ENCODE measurements around the gene ITGBL1.

The ITGBL1 gene

GRCh38 chr13:101486708-101487437 is 34.4 kb downstream of the ITGBL1 start:
- Histone ChIP-seq H3K27me3 (ENCODE audit: control insufficient read depth, insufficient read depth, low read length, poor library complexity, severe bottlenecking) (no peaks in the 10 kb centered on the region), H3K4me3 (ENCODE audit: insufficient read depth, low read depth, low read length) (no peak overlapping the region), H3K4me1 (ENCODE audit: control insufficient read depth, insufficient read depth, low read length) (no peaks in the 10 kb centered on the region), H3K27ac (ENCODE audit: insufficient read depth, low read depth, low read length, poor library complexity, severe bottlenecking) (no peak overlapping the region), H3K36me3 (ENCODE audit: control insufficient read depth, insufficient read depth, low read length) (no peaks in the 10 kb centered on the region), H3K9me3 (ENCODE audit: control insufficient read depth, low read length) (no peaks in the 10 kb centered on the region)
- WGBS, 2 experiments = no CpG with 5 or more reads among the region's 1 CpG

- WGBS, 2 experiments = 95 to 96% methylated on average over 3 to 4 of the region's 4 CpGs
- Histone ChIP-seq H3K27ac (ENCODE audit: insufficient read depth, low read depth, low read length, poor library complexity, severe bottlenecking) (no peak overlapping the region), H3K27me3 (ENCODE audit: control insufficient read depth, insufficient read depth, low read length, poor library complexity, severe bottlenecking) (no peaks in the 10 kb centered on the region), H3K4me1 (ENCODE audit: control insufficient read depth, insufficient read depth, low read length) (no peaks in the 10 kb centered on the region), H3K36me3 (ENCODE audit: control insufficient read depth, insufficient read depth, low read length) (no peaks in the 10 kb centered on the region), H3K9me3 (ENCODE audit: control insufficient read depth, low read length) (no peaks in the 10 kb centered on the region), H3K4me3 (ENCODE audit: insufficient read depth, low read depth, low read length) (no peak overlapping the region)
These were observed 35.0 kb downstream of the ITGBL1 start for GRCh38 chr13:101487438-101487830.

GRCh38 chr13:101488734-101489133 is 36.3 kb downstream of the ITGBL1 start:
- no peaks in the 10 kb centered on the region for H3K4me1 ChIP-seq (ENCODE audit: control insufficient read depth, insufficient read depth, low read length)
- H3K4me3 ChIP-seq (ENCODE audit: insufficient read depth, low read depth, low read length) = no peak overlapping the region
- no peaks in the 10 kb centered on the region for H3K9me3 ChIP-seq (ENCODE audit: control insufficient read depth, low read length)
- no peaks in the 10 kb centered on the region for H3K27me3 ChIP-seq (ENCODE audit: control insufficient read depth, insufficient read depth, low read length, poor library complexity, severe bottlenecking)
- H3K27ac ChIP-seq (ENCODE audit: insufficient read depth, low read depth, low read length, poor library complexity, severe bottlenecking) = no peak overlapping the region
- no peaks in the 10 kb centered on the region for H3K36me3 ChIP-seq (ENCODE audit: control insufficient read depth, insufficient read depth, low read length)
- WGBS, 2 experiments = 100% methylated on average over 1 of the region's 1 CpG

- Histone ChIP-seq H3K27me3 (ENCODE audit: control insufficient read depth, insufficient read depth, low read length, poor library complexity, severe bottlenecking) (no peaks in the 10 kb centered on the region), H3K36me3 (ENCODE audit: control insufficient read depth, insufficient read depth, low read length) (no peaks in the 10 kb centered on the region), H3K4me3 (ENCODE audit: insufficient read depth, low read depth, low read length) (no peak overlapping the region), H3K27ac (ENCODE audit: insufficient read depth, low read depth, low read length, poor library complexity, severe bottlenecking) (no peak overlapping the region), H3K4me1 (ENCODE audit: control insufficient read depth, insufficient read depth, low read length) (no peaks in the 10 kb centered on the region), H3K9me3 (ENCODE audit: control insufficient read depth, low read length) (no peaks in the 10 kb centered on the region)
- 93 to 98% methylated on average over 3 of the region's 3 CpGs for WGBS, 2 experiments
These were observed 37.3 kb downstream of the ITGBL1 start for GRCh38 chr13:101489643-101490405.

GRCh38 chr13:101490406-101491015 is 38.0 kb downstream of the ITGBL1 start:
- Histone ChIP-seq H3K9me3 (ENCODE audit: control insufficient read depth, low read length) (no peaks in the 10 kb centered on the region), H3K4me1 (ENCODE audit: control insufficient read depth, insufficient read depth, low read length) (no peaks in the 10 kb centered on the region), H3K27me3 (ENCODE audit: control insufficient read depth, insufficient read depth, low read length, poor library complexity, severe bottlenecking) (no peaks in the 10 kb centered on the region), H3K4me3 (ENCODE audit: insufficient read depth, low read depth, low read length) (no peak overlapping the region), H3K27ac (ENCODE audit: insufficient read depth, low read depth, low read length, poor library complexity, severe bottlenecking) (no peak overlapping the region), H3K36me3 (ENCODE audit: control insufficient read depth, insufficient read depth, low read length) (no peaks in the 10 kb centered on the region)

- Histone ChIP-seq H3K27me3 (ENCODE audit: control insufficient read depth, insufficient read depth, low read length, poor library complexity, severe bottlenecking) (no peaks in the 10 kb centered on the region), H3K4me1 (ENCODE audit: control insufficient read depth, insufficient read depth, low read length) (no peaks in the 10 kb centered on the region), H3K4me3 (ENCODE audit: insufficient read depth, low read depth, low read length) (no peak overlapping the region), H3K36me3 (ENCODE audit: control insufficient read depth, insufficient read depth, low read length) (no peaks in the 10 kb centered on the region), H3K27ac (ENCODE audit: insufficient read depth, low read depth, low read length, poor library complexity, severe bottlenecking) (no peak overlapping the region), H3K9me3 (ENCODE audit: control insufficient read depth, low read length) (no peaks in the 10 kb centered on the region)
- 95 to 98% methylated on average over 3 of the region's 3 CpGs for WGBS, 2 experiments
These were observed 39.9 kb downstream of the ITGBL1 start for GRCh38 chr13:101492251-101492910.

- no peak overlapping the region for H3K27ac ChIP-seq (ENCODE audit: insufficient read depth, low read depth, low read length, poor library complexity, severe bottlenecking)
- H3K9me3 ChIP-seq (ENCODE audit: control insufficient read depth, low read length) = no peaks in the 10 kb centered on the region
- no peaks in the 10 kb centered on the region for H3K36me3 ChIP-seq (ENCODE audit: control insufficient read depth, insufficient read depth, low read length)
- no peak overlapping the region for H3K4me3 ChIP-seq (ENCODE audit: insufficient read depth, low read depth, low read length)
- H3K27me3 ChIP-seq (ENCODE audit: control insufficient read depth, insufficient read depth, low read length, poor library complexity, severe bottlenecking) = no peaks in the 10 kb centered on the region
- H3K4me1 ChIP-seq (ENCODE audit: control insufficient read depth, insufficient read depth, low read length) = no peaks in the 10 kb centered on the region
- 85 to 90% methylated on average over 3 of the region's 3 CpGs for WGBS, 2 experiments
These were observed 41.1 kb downstream of the ITGBL1 start for GRCh38 chr13:101493541-101493940.

GRCh38 chr13:101499406-101499805 is 46.9 kb downstream of the ITGBL1 start:
- WGBS, 2 experiments = 83 to 92% methylated on average over 1 to 2 of the region's 2 CpGs
- no peaks in the 10 kb centered on the region for H3K9me3 ChIP-seq (ENCODE audit: control insufficient read depth, low read length)
- H3K4me3 ChIP-seq (ENCODE audit: insufficient read depth, low read depth, low read length) = no peak overlapping the region

GRCh38 chr13:101502618-101503017 is 50.1 kb downstream of the ITGBL1 start:
- Histone ChIP-seq H3K9me3 (ENCODE audit: control insufficient read depth, low read length) (no peaks in the 10 kb centered on the region), H3K4me1 (ENCODE audit: control insufficient read depth, insufficient read depth, low read length) (no peaks in the 10 kb centered on the region), H3K27me3 (ENCODE audit: control insufficient read depth, insufficient read depth, low read length, poor library complexity, severe bottlenecking) (no peaks in the 10 kb centered on the region), H3K36me3 (ENCODE audit: control insufficient read depth, insufficient read depth, low read length) (no peaks in the 10 kb centered on the region), H3K4me3 (ENCODE audit: insufficient read depth, low read depth, low read length) (no peak overlapping the region), H3K27ac (ENCODE audit: insufficient read depth, low read depth, low read length, poor library complexity, severe bottlenecking) (no peak overlapping the region)
- 100% methylated on average over 1 of the region's 2 CpGs for WGBS, 2 experiments

More at GRCh38 chr13:101499406-101499805, 46.9 kb downstream of the ITGBL1 start:
- H3K27me3 ChIP-seq (ENCODE audit: control insufficient read depth, insufficient read depth, low read length, poor library complexity, severe bottlenecking) = no peaks in the 10 kb centered on the region
- no peaks in the 10 kb centered on the region for H3K4me1 ChIP-seq (ENCODE audit: control insufficient read depth, insufficient read depth, low read length)
- H3K36me3 ChIP-seq (ENCODE audit: control insufficient read depth, insufficient read depth, low read length) = no peaks in the 10 kb centered on the region
- no peak overlapping the region for H3K27ac ChIP-seq (ENCODE audit: insufficient read depth, low read depth, low read length, poor library complexity, severe bottlenecking)

- no peaks in the 10 kb centered on the region for H3K4me1 ChIP-seq (ENCODE audit: control insufficient read depth, insufficient read depth, low read length)
- no peaks in the 10 kb centered on the region for H3K36me3 ChIP-seq (ENCODE audit: control insufficient read depth, insufficient read depth, low read length)
- no peaks in the 10 kb centered on the region for H3K9me3 ChIP-seq (ENCODE audit: control insufficient read depth, low read length)
- no peaks in the 10 kb centered on the region for H3K27me3 ChIP-seq (ENCODE audit: control insufficient read depth, insufficient read depth, low read length, poor library complexity, severe bottlenecking)
- H3K27ac ChIP-seq (ENCODE audit: insufficient read depth, low read depth, low read length, poor library complexity, severe bottlenecking) = no peak overlapping the region
- no peak overlapping the region for H3K4me3 ChIP-seq (ENCODE audit: insufficient read depth, low read depth, low read length)
These were observed 58.7 kb downstream of the ITGBL1 start for GRCh38 chr13:101511161-101511560.
